Stimulated activated CD4-positive, alpha-beta T cell treated with anti-CD3 and anti-CD28 coated beads, Interleukin-4, amount 100 ng/mL, for 24 hours (primary cell): ENCODE measurements around the gene AARS2.
"Not testable (repeated sequence)": the region's sequence is repeated elsewhere in the genome, so short reads cannot be mapped to it uniquely, and the experiment has no call there.

Experiments used
- DNase-seq: peaks from one replicate; pipeline ENCODE4 v3.0.0-alpha.2; 2020

Gene AARS2

DNA sequence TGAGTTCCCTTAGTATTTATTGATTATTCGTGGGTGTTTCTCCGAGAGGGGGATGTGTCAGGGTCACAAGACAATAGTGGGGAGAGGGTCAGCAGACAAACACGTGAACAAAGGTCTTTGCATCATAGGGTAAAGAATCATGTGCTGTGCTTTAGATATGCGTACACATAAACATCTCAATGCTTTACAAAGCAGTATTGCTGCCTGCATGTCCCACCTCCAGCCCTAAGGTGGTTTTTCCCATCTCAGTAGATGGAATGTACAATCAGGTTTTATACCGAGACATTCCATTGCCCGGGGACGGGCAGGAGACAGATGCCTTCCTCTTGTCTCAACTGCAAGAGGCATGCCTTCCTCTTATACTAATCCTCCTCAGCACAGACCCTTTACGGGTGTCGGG lies 15.1 kb upstream of the AARS2 start:
- DNase-seq: not testable (repeated sequence)

- DNase-seq: no peak
These were observed 14.6 kb upstream of the AARS2 start for GRCh38 chr6:44327760-44328159.

- no peak for DNase-seq
These were observed 13.9 kb upstream of the AARS2 start for GRCh38 chr6:44327096-44327495.

- DNase-seq: no peak
These were observed 8.1 kb upstream of the AARS2 start for GRCh38 chr6:44321210-44321609.

- not testable (repeated sequence) for DNase-seq
These were observed 4.0 kb upstream of the AARS2 start for GRCh38 chr6:44317136-44317631.

DNA sequence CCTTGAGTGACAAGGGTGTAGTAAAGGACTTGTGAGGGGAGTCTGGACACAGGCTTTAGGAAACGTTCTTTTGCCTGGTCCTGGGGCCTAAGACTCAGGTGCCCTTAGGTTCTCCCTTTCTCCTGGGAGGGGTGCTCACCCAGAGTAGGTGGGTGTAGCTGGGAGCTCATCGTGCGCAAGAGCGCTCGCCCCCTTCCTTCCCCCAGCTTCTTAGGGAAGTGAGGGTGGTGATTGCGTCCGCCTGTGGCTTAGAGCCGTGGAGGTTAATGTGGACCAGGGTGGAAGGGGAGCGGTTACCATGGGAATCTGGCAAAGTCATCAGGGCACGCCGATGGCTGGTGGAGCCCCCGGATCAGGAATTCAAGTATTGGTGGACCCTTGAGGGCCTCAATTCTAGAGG lies 3.3 kb upstream of the AARS2 start:
- DNase-seq: no peak

- DNase-seq: no peak
These were observed 2.8 kb upstream of the AARS2 start for GRCh38 chr6:44315951-44316350.

DNA sequence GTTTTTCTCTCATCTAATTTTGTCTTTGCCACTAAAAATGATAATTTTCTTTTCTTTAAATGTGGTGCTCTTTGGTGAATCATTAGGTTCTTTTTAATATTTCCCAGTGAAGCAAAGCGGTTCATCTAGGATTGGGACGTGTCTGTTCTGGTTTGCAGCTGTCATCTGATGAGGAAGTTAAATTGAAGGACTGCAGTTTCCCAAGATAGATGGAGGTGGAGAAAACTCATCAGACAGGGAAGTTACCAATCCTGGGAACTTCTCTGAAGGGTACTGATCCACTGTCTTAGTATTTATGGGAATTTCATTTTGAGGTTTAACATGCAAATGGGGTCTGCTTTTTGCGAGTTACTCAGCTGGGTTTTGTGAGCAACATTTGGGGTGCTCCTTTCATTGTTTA lies 2.4 kb upstream of the AARS2 start:
- DNase-seq: no peak

DNA sequence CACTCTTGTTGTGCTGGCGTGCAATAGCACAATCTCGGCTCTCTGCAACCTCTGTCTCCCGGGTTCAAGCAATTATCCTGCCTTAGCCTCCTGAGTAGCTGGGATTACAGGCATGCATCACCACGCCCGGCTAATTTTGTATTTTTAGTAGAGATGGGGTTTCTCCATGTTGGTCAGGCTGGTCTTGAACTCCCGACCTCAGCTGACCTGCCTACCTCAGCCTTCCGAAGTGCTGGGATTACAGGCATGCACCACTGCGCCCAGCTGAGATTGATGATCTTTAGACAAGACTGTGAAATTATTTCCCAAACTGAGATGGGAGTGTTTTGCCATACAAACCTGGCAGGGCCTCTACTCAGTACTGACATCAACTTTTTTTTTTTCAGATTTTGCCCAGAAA lies 1.5 kb upstream of the AARS2 start:
- DNase-seq: not testable (repeated sequence)

DNA sequence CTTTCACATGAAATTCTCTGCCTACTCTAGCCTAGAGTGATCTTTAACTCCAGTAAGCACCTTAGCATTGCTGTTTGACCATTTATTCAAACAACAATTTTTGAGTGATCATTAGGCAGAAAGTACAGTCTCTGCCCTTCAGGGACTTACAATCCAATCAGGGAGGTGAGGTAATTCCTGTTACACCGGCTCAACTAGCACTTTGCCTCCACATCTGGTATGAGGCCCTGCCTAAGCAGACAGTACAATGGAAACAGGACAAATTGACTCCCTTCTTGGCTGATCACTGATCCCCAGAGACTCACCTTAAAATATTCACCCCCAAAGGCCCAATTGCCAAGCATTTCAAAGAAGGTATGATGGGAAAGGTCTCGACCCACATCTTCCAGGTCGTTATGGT lies 1.4 kb downstream of the AARS2 start:
- no peak for DNase-seq

DNA sequence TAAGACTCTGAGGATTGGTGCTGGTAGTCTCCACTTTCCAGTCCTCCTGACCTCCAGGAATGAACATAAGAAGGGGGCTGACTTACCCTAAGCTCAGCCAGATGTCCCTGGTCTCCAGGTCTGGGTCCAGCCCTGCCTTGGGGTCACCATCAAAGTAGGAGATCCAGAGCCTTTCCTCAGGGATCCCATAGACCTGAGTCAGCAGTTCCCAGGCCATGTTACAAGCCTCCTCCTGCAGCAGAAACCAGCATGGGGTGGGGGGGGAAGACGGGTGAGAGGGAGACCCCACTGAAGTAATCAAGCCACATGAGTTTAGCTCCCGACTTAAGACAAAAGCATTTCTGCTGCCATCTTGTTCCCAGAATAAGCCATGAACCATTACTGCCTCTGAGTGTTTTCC lies 1.8 kb downstream of the AARS2 start:
- DNase-seq: no peak

DNA sequence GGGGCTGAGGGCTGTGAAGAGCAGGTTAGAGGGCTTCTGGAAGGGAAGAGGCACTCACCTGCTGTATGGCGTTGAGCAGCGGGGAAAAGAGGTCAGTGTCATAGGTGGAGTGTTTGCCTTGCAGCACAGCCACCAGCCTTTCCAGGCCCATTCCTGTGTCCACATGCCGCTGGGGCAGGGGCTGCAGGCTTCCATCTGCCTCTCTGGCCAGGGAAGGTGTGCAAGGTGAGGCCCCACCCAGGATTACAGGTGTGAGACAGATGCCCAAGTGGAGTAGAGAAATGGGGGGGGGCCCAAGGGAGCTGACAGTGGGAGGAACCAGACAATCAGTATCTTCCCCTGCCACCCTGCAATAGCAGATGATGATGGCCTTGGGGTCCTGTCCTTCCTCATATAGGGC lies 2.9 kb downstream of the AARS2 start:
- no peak for DNase-seq

- DNase-seq: no peak
These were observed 3.5 kb downstream of the AARS2 start for GRCh38 chr6:44309631-44310030.

GRCh38 chr6:44309092-44309491 lies 4.1 kb downstream of the AARS2 start:
- no peak for DNase-seq

DNA sequence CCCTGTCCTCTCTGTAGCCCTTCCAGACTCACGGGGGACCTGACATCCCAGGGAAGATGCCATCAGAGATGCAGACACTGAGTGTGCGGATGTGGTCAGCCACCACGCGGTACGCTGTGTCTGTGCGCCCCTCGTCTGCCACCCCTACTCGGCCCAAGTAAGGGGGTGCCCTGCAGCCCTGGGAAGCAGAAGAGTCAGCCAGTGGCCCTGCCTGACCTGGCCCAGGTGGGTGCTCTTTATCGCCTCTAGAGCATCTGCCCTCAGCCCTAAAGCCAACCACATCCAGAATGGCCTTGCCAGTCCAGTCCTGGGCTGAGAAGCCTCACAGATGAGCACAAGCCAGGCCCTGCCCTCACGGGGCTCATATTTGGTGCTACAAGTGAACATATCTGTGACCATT lies 5.9 kb downstream of the AARS2 start:
- DNase-seq: no peak

GRCh38 chr6:44306710-44307109 lies 6.4 kb downstream of the AARS2 start:
- no peak for DNase-seq

DNA sequence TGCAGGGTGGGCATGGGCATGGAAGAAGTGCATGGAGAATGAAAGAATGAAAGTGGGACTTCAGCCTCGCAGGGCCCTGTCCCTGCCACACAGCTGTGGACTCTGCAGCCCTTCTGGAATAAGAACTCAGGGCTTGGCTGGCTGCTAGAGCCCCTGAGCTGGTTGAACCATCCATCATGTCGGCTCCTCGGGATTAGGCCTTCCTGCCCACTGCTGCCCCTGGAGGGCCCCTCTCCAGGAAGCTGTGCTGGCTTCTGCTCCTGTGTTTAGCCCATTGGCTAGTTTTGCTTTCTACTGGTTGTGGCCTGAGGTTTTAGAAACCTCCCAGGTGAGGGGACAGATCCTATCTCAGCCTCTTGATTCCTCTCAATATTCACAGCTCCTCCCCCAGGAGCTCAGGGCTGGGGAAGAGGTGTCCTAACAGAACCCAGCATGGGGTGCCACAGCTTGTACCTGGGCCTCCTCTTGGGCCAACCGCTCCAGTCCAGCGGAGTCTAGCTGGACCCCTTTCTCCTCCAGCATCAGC lies 7.9 kb downstream of the AARS2 start:
- DNase-seq: no peak

GRCh38 chr6:44304282-44305199 lies 8.6 kb downstream of the AARS2 start:
- peak; percentile 41 for DNase-seq

DNA sequence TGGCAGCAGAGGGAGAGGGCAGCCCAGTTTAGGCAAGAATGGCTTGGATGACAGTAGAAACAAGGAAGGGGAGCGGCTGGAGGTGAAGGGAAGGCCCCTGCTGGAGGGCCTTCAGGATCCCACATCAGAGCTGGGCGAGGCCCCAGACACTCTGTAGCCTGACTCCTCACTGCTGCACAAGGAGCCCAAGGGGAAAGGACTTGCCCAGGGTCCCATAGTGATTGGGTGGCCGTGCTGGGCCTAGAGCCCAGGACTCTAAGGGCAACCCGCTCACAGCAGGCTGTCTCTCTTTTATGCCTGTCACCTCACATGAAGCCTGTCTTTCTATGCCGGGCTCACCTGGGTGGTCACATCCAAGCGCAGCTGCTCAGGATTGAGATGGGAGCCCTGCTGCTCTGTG lies 9.3 kb downstream of the AARS2 start:
- DNase-seq: no peak

- no peak for DNase-seq
These were observed 10.3 kb downstream of the AARS2 start for GRCh38 chr6:44302856-44303255.

- no peak for DNase-seq
These were observed 11.2 kb downstream of the AARS2 start for GRCh38 chr6:44301782-44302564.

- no peak for DNase-seq
These were observed 12.0 kb downstream of the AARS2 start for GRCh38 chr6:44301106-44301505.

DNA sequence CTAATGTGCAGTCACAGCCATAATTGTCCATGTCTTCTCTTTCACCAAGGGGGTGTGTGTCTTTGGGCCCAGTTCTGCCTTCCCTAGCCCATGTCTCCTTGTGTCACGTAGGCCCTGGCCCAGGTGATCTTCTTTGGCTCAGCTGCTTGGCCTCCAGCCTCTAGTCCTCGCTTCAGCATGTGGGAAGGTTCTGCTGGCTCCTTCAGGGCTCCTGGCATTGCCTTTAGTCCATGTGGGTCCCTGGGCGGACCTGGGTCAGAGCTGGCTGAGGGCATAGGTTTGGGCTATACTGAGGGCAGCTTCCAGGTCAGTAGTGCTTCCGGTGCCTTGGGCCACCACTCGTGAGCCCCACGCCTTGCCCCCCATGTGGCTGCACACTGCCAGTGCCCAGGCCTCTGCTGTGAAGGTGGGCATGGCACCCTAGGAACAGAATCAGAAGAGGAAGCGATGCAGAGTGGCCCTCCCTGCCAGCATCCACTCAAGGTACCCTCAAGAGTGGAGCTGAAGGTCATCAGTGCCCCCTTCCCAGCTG lies 12.8 kb downstream of the AARS2 start:
- no peak for DNase-seq
